Esophagus squamous epithelium (tissue), 5 donors: Measurements from ENCODE around the gene GPC6. TPM values are rescaled to one million over a fixed set of nuclear protein-coding genes. Genes with fewer than 3 reads are reported as not detected.

ENCODE experiments used
- DNase-seq: peaks from one replicate; lab custom pipeline; 2025; lab: John Stamatoyannopoulos, UW
- H3K27ac ChIP-seq, 4 donors: fragments of 200-600 bp; sonication (generic); one replicate each; pipeline ENCODE4 v1.5.1; 2016 to 2019; ENCODE audit warnings: mild to moderate bottlenecking in 1 of 4
- H3K27me3 ChIP-seq, 4 donors: fragments of 200-600 bp; sonication (generic); 1 replicate in 3 of 4; 2 replicates in 1 of 4; pipeline versions ENCODE4 v1.5.1 to v1.6.0; 2017 to 2021; ENCODE audit warnings: antibody characterized with exemption in 1 of 4
- H3K36me3 ChIP-seq, 3 donors: fragments of 200-600 bp; sonication (generic); one replicate each; pipeline ENCODE4 v1.5.1; 2016 to 2019
- H3K4me1 ChIP-seq, 3 donors: fragments of 200-600 bp; sonication (generic); one replicate each; pipeline ENCODE4 v1.5.1; 2017 to 2019
- H3K4me3 ChIP-seq, 4 donors: fragments of 200-600 bp; sonication (generic); 1 replicate in 3 of 4; 2 replicates in 1 of 4; pipeline ENCODE4 v1.5.1; 2016 to 2019; ENCODE audit warnings: mild to moderate bottlenecking in 2 of 4, moderate library complexity in 1 of 4
- H3K9me3 ChIP-seq, 3 donors: fragments of 200-600 bp; sonication (generic); one replicate each; pipeline ENCODE4 v1.5.1; 2016 to 2019
- CTCF ChIP-seq, 6 experiments: fragments of 450-650 bp in 4 of 6; fragments of 200-600 bp in 2 of 6; sonication (generic) in 2 of 6; IDR thresholded peaks; one replicate each; pipeline ENCODE4 v1.5.1; 2016 to 2019; ENCODE audit warnings: antibody characterized with exemption in 6 of 6, mild to moderate bottlenecking in 4 of 6, moderate library complexity in 4 of 6
- POLR2A ChIP-seq, 4 donors: fragments of 450-650 bp; IDR thresholded peaks; one replicate each; pipeline ENCODE4 v1.6.1; 2017; ENCODE audit warnings: antibody characterized with exemption in 4 of 4, mild to moderate bottlenecking in 4 of 4, moderate library complexity in 3 of 4
- WGBS, 2 donors: methylation state at CpG; one replicate each; pipeline ENCODE4 v1.1.5; 2018; 5-methylcytosine and 5-hydroxymethylcytosine counted together
- intact Hi-C: fragments of 100-400 bp; cut with DNase I; formaldehyde crosslinking; loops from one replicate; pipeline ENCODE4 v1.15.0; 2022
- total RNA-seq, 4 donors: library from RNA; depleted of rRNA; stranded (reverse); fragments of >200 nt; gene quantifications; one replicate each; pipeline ENCODE4 v1.1.0, GENCODE V29; 2016
- donor health status: DM: yes; HTN: yes; CAD: no.

The GPC6 gene
- total RNA-seq, 4 donors from 2014 or later = 0.57 to 8.6 (median 2.6) TPM

GRCh38 chr13:93244141-93244917, 17.7 kb downstream of the GPC6 start:
- peak overlapping the region in 3 of 4 donors; percentile 13 to 51 (median 33) for H3K27ac ChIP-seq
- no peak for DNase-seq
- WGBS, 2 donors = 20 to 39% methylated on average over 12 to 13 of the region's 17 CpGs
- intact Hi-C loops = no loop called here
- H3K9me3 ChIP-seq = peaks cover 0 to 3% (median 0%) of the 10 kb centered on the region in 3 donors
- no peak for TF ChIP-seq POLR2A (IDR thresholded peaks at IDR 0.05)
- no peak for TF ChIP-seq CTCF (IDR thresholded peaks at IDR 0.05)
- no peaks in the 10 kb centered on the region for H3K36me3 ChIP-seq
- H3K4me1 ChIP-seq = peaks cover 0 to 10% (median 0%) of the 10 kb centered on the region in 3 donors
- peak overlapping the region in 3 of 4 donors; percentile 30 to 49 (median 30) for H3K4me3 ChIP-seq
- no peaks in the 10 kb centered on the region for H3K27me3 ChIP-seq

GRCh38 chr13:93244918-93245280, 18.3 kb downstream of the GPC6 start:
- Histone ChIP-seq H3K27me3 (no peaks in the 10 kb centered on the region), H3K27ac (peak overlapping the region in 2 of 4 donors; percentile 13 to 33), H3K36me3 (no peaks in the 10 kb centered on the region), H3K4me1 (peaks cover 0 to 10% (median 0%) of the 10 kb centered on the region in 3 donors), H3K4me3 (peak overlapping the region in 2 of 4 donors; percentile 30 to 49), H3K9me3 (no peaks in the 10 kb centered on the region)
- 70 to 75% methylated on average over 1 of the region's 1 CpG for WGBS, 2 donors
- intact Hi-C loops = no loop called here
- no peak for TF ChIP-seq POLR2A (IDR thresholded peaks at IDR 0.05)
- no peak for TF ChIP-seq CTCF (IDR thresholded peaks at IDR 0.05)
- no peak for DNase-seq

- H3K27me3 ChIP-seq = no peaks in the 10 kb centered on the region
- no peak overlapping the region for H3K27ac ChIP-seq
- no peaks in the 10 kb centered on the region for H3K36me3 ChIP-seq
- TF ChIP-seq POLR2A (IDR thresholded peaks at IDR 0.05) = no peak
- no peak for TF ChIP-seq CTCF (IDR thresholded peaks at IDR 0.05)
- no peak overlapping the region for H3K4me3 ChIP-seq
- no peaks in the 10 kb centered on the region for H3K9me3 ChIP-seq
- 80 to 93% methylated on average over 1 of the region's 1 CpG for WGBS, 2 donors
- intact Hi-C loops = no loop called here
- DNase-seq = no peak
- peaks cover 0 to 10% (median 0%) of the 10 kb centered on the region in 3 donors for H3K4me1 ChIP-seq
Measured at GRCh38 chr13:93246069-93246468, 19.5 kb downstream of the GPC6 start.

- intact Hi-C loops = no loop called here
- Histone ChIP-seq H3K4me3 (no peak overlapping the region), H3K36me3 (no peaks in the 10 kb centered on the region), H3K9me3 (no peaks in the 10 kb centered on the region), H3K4me1 (peaks cover 0 to 10% (median 0%) of the 10 kb centered on the region in 3 donors), H3K27me3 (no peaks in the 10 kb centered on the region), H3K27ac (no peak overlapping the region)
- DNase-seq = no peak
- TF ChIP-seq POLR2A (IDR thresholded peaks at IDR 0.05) = no peak
- TF ChIP-seq CTCF (IDR thresholded peaks at IDR 0.05) = no peak
- WGBS, 2 donors = 47 to 83% methylated on average over 2 to 8 of the region's 8 CpGs
Measured at GRCh38 chr13:93248627-93249047, 22.0 kb downstream of the GPC6 start.
